ENCODE results near the gene ZNHIT2. TPM values are rescaled to one million over a fixed set of nuclear protein-coding genes. Genes with fewer than 3 reads are reported as not detected.

The ZNHIT2 gene
- total and polyA plus RNA-seq, 2 of the 8 experiments (the other 6 are each of a cell fraction or from before 2014, with no cell fraction given) = 13.0 to 16.1 TPM

- no peak overlapping the region for H2BK120ac ChIP-seq (replicated peaks; ENCODE audit: low read depth, low read length)
- TF ChIP-seq RBBP5 (IDR thresholded peaks at IDR 0.05; ENCODE audit: borderline replicate concordance, low read depth, low read length) = no peak
- no peak for TF ChIP-seq KDM4A (IDR thresholded peaks at IDR 0.05; ENCODE audit: low read depth, low read length, severe bottlenecking)
- TF ChIP-seq TAF7 (optimal IDR thresholded peaks at IDR 0.05; ENCODE audit: borderline replicate concordance, low read depth, low read length) = no peak
- TF ChIP-seq TEAD4 (IDR thresholded peaks at IDR 0.05; ENCODE audit: low read depth, low read length) = no peak
- TF ChIP-seq BACH1 (IDR thresholded peaks at IDR 0.05; ENCODE audit: low read length) = no peak
- no peak for TF ChIP-seq SAP30 (IDR thresholded peaks at IDR 0.05; ENCODE audit: insufficient read depth, insufficient replicate concordance, low read length)
- TF ChIP-seq BCL11A (IDR thresholded peaks at IDR 0.05; ENCODE audit: low read depth in 2 of 2, low read length in 2 of 2) = no peak
- TF ChIP-seq MAFK (IDR thresholded peaks at IDR 0.05; ENCODE audit: low read depth, low read length) = no peak
- no peak for TF ChIP-seq PHF8 (conservative IDR thresholded peaks at IDR 0.05; ENCODE audit: low read depth, low read length)
- TF ChIP-seq POLR2A (IDR thresholded peaks at IDR 0.05; ENCODE audit: control extremely low read depth in 1 of 2, low read depth in 2 of 2, low read length in 2 of 2) = no peak
- TF ChIP-seq CTBP2 (IDR thresholded peaks at IDR 0.05; ENCODE audit: borderline replicate concordance, insufficient read depth, insufficient read length, low read length) = no peak
- TF ChIP-seq RNF2 (IDR thresholded peaks at IDR 0.05; ENCODE audit: borderline replicate concordance, low read depth, low read length, missing control alignments, poor library complexity, severe bottlenecking) = no peak
- no peak for TF ChIP-seq CBX8 (IDR thresholded peaks at IDR 0.05; ENCODE audit: borderline replicate concordance, low read depth, low read length)
- no peak for TF ChIP-seq CHD2 (IDR thresholded peaks at IDR 0.05; ENCODE audit: low read length)
Observed at GRCh38 chr11:65148657-65149056, 31.2 kb upstream of the ZNHIT2 start.

More at GRCh38 chr11:65148657-65149056, 31.2 kb upstream of the ZNHIT2 start:
- 89% methylated on average over 5 of the region's 5 CpGs; no CpG with 5 or more reads in 1 of the 2 experiments for WGBS, 2 experiments (ENCODE audit: extremely low coverage in 1 of 2, insufficient coverage in 1 of 2, insufficient read length in 1 of 2, insufficient replicate concordance in 2 of 2, low coverage in 1 of 2, low lambda C conversion rate in 2 of 2, missing lambda C conversion rate in 1 of 2)
- no peaks in the 10 kb centered on the region for H3K27me3 ChIP-seq (replicated peaks in 1 of 4; ENCODE audit: control insufficient read depth in 3 of 4, extremely low read depth in 1 of 4, insufficient read depth in 3 of 4, low read length in 3 of 4)
- no peak overlapping the region for H2BK12ac ChIP-seq (ENCODE audit: low read depth, low read length)
- H2BK15ac ChIP-seq (ENCODE audit: low read length) = no peak overlapping the region
- H4K5ac ChIP-seq (ENCODE audit: insufficient read length, low read depth, low read length) = no peak overlapping the region
- H3K23me2 ChIP-seq (ENCODE audit: low read depth, low read length) = no peaks in the 10 kb centered on the region
- no peak overlapping the region for H3K4me3 ChIP-seq (ENCODE audit: extremely low read depth in 1 of 4, insufficient read depth in 2 of 4, low read depth in 3 of 4, low read length in 4 of 4)
- H3K9ac ChIP-seq (replicated peaks in 1 of 4; ENCODE audit: extremely low read depth in 1 of 4, low read depth in 3 of 4, low read length in 3 of 4) = no peak overlapping the region
- peaks cover 0 to 7% of the 10 kb centered on the region in 2 experiments; a peak in 1 of 4 replicates for H3K9me3 ChIP-seq (ENCODE audit: insufficient read depth in 2 of 2, low read depth in 1 of 2, low read length in 1 of 2)
- H3K4me1 ChIP-seq (replicated peaks in 1 of 4; ENCODE audit: control insufficient read depth in 3 of 4, insufficient read depth in 4 of 4, low read length in 3 of 4) = no peaks in the 10 kb centered on the region
- no peak overlapping the region for H4K8ac ChIP-seq (ENCODE audit: extremely low read depth, insufficient read depth, low read length)
- H4K20me1 ChIP-seq (replicated peaks in 1 of 2; ENCODE audit: control insufficient read depth in 1 of 2, insufficient read depth in 2 of 2, low read length in 2 of 2) = no peaks in the 10 kb centered on the region
- H2AFZ ChIP-seq (ENCODE audit: low read length) = no peak overlapping the region
- CTCF ChIA-PET (ENCODE audit: partially characterized antibody) = interaction anchor here (1.0 kb wide), 1 partner anchor 33 kb away, joined by 3 read pairs; the partner anchor contains the start of gene CAPN1
- no peak overlapping the region for H2AK5ac ChIP-seq (ENCODE audit: low read depth, low read length)
- H3K56ac ChIP-seq (replicated peaks; ENCODE audit: insufficient read length, low read depth, low read length) = no peak overlapping the region
- no peak overlapping the region for H3K4ac ChIP-seq (replicated peaks; ENCODE audit: insufficient read length, low read depth, low read length)
- DNase-seq (ENCODE audit: low read depth in 1 of 2, low spot score in 2 of 2) (no peak), FAIRE-seq (no peak)
- no peaks in the 10 kb centered on the region for H3K79me2 ChIP-seq (ENCODE audit: control insufficient read depth in 1 of 2, insufficient read depth in 2 of 2, low read length in 2 of 2)
- no peak overlapping the region for H2BK5ac ChIP-seq (ENCODE audit: low read depth, low read length)
- H3K18ac ChIP-seq (ENCODE audit: extremely low read depth, low read length) = no peak overlapping the region
- H3K14ac ChIP-seq (ENCODE audit: insufficient read length) = no peak overlapping the region
- no peak overlapping the region for H3K27ac ChIP-seq (ENCODE audit: low read depth, low read length)
- H4K91ac ChIP-seq (replicated peaks; ENCODE audit: insufficient read length, low read length) = no peak overlapping the region
- no peaks in the 10 kb centered on the region for H3K79me1 ChIP-seq (ENCODE audit: low read depth, low read length)
- POLR2A ChIA-PET (ENCODE audit: partially characterized antibody) = interaction anchor here (1.0 to 1.1 kb wide), 2 partner anchors 12 to 18 kb away, joined by 3 to 4 read pairs; no protein-coding TSS in a partner anchor
- H3K36me3 ChIP-seq (ENCODE audit: control insufficient read depth in 2 of 4, insufficient read depth in 4 of 4, low read length in 3 of 4) = no peaks in the 10 kb centered on the region
- no peak overlapping the region for H3K23ac ChIP-seq (ENCODE audit: insufficient read length)
- no peak overlapping the region for H3K4me2 ChIP-seq (ENCODE audit: insufficient read depth in 1 of 2, low read depth in 2 of 2, low read length in 2 of 2)
- no peak overlapping the region for H2BK20ac ChIP-seq (ENCODE audit: low read length)
